IPS DF 6.9 (cell line): ENCODE data around the gene IGLL5.
"Not testable (repeated sequence)": the region's sequence is repeated elsewhere in the genome, so short reads cannot be mapped to it uniquely, and the experiment has no call there.

Source experiments
- DNase-seq: peaks from one replicate; pipeline ENCODE4 v3.0.0-alpha.2; 2013; ENCODE audit warnings: low read depth, low spot score
- H3K27ac ChIP-seq: one replicate; pipeline ENCODE4 v1.5.1; 2013; ENCODE audit warnings: low read length, control low read depth
- H3K27me3 ChIP-seq: 2 replicates; pipeline ENCODE4 v1.6.1; 2013; ENCODE audit warnings: mild to moderate bottlenecking, low read length; ENCODE audit not compliant: control insufficient read depth, insufficient read depth
- H3K36me3 ChIP-seq: 2 replicates; pipeline ENCODE4 v1.6.1; 2013; ENCODE audit warnings: low read length; ENCODE audit not compliant: control insufficient read depth, insufficient read depth
- H3K4me1 ChIP-seq: 2 replicates; pipeline ENCODE4 v1.6.1; 2013; ENCODE audit warnings: low read length; ENCODE audit not compliant: control insufficient read depth, insufficient read depth
- H3K4me3 ChIP-seq: 2 replicates; pipeline ENCODE4 v1.5.1; 2013; ENCODE audit warnings: mild to moderate bottlenecking, low read length
- H3K9me3 ChIP-seq: 2 replicates; pipeline ENCODE4 v1.6.1; 2013; ENCODE audit warnings: low read length, inconsistent platforms; ENCODE audit not compliant: control insufficient read depth, insufficient read depth
- WGBS: extraction: QIAGEN DNeasy Blood & Tissue Kit; methylation state at CpG from one replicate; pipeline ENCODE4 v1.1.7; 2013; ENCODE audit warnings: mixed read lengths, missing lambda C conversion rate; ENCODE audit not compliant: insufficient read length, insufficient coverage; 5-methylcytosine and 5-hydroxymethylcytosine counted together

IGLL5 gene

DNA sequence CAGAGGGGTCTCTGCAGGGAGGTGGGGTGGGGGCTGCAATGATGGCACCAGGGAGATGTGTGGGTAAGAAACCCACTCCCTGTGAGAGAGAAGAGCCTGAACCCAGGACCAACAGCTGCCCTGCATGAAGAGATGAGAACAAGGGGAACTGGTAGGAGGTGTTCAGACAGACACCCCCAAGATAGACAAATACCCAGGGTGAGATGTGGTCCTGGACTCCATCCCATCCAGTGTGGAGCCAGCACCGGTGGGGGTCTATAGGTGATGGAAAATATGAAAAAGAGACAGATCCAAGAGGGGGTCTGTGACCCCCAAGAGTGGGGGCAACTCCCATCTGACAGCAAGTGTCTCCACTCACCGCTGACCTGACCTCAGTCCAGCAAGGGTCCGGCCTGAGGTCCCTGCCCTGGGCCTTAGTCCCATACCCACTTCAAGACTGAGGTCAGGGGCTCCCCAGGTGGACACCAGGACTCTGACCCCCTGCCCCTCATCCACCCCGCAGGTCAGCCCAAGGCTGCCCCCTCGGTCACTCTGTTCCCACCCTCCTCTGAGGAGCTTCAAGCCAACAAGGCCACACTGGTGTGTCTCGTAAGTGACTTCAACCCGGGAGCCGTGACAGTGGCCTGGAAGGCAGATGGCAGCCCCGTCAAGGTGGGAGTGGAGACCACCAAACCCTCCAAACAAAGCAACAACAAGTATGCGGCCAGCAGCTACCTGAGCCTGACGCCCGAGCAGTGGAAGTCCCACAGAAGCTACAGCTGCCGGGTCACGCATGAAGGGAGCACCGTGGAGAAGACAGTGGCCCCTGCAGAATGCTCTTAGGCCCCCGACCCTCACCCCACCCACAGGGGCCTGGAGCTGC, 34.7 kb downstream of the IGLL5 start:
- H3K27me3 ChIP-seq, result not testable (repeated sequence)
- WGBS, result no CpG with 5 or more reads among the region's 16 CpGs

DNA sequence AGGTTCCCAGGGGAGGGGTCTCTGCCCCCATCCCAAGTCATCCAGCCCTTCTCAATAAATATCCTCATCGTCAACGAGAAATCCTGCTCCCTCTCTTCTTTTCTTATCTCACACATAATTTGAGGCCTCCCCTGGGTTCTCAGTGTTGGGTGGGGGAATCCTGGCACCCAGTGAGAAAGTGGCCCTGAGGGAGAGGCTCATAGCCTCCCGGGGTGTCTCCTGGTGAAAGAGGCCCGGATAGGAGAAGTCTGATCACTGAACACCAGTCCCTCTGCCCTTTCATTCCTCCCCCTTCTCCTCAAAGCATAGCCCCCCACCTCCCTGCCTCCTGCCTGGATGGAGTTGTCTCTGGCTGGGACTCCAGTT, 35.3 kb downstream of the IGLL5 start:
- Histone ChIP-seq H3K27me3 (no peaks in the 10 kb centered on the region; the same call in 1 of the 2 replicates), H3K27ac (no peak overlapping the region), H3K9me3 (peaks cover 3% of the 10 kb centered on the region; the same call in 1 of the 2 replicates), H3K4me1 (no peaks in the 10 kb centered on the region; the same call in 1 of the 2 replicates), H3K36me3 (no peaks in the 10 kb centered on the region), H3K4me3 (no peak overlapping the region)
- DNase-seq, result no peak
- WGBS, result 100% methylated on average over 2 of the region's 4 CpGs

More for the DNA sequence above, 34.7 kb downstream of the IGLL5 start:
- not testable (repeated sequence) for H3K36me3 ChIP-seq, H3K9me3 ChIP-seq, DNase-seq, H3K4me3 ChIP-seq, H3K4me1 ChIP-seq, H3K27ac ChIP-seq

- H3K36me3 ChIP-seq, result no peaks in the 10 kb centered on the region
- no peak overlapping the region for H3K27ac ChIP-seq
- peaks cover 3% of the 10 kb centered on the region; the same call in 1 of the 2 replicates for H3K9me3 ChIP-seq
- H3K4me3 ChIP-seq, result no peak overlapping the region
- DNase-seq, result no peak
- WGBS, result no CpG with 5 or more reads among the region's 4 CpGs
- H3K27me3 ChIP-seq, result no peaks in the 10 kb centered on the region
- no peaks in the 10 kb centered on the region; the same call in 1 of the 2 replicates for H3K4me1 ChIP-seq
Measured at GRCh38 chr22:22923379-22923778, 35.8 kb downstream of the IGLL5 start.

- Histone ChIP-seq H3K9me3 (peaks cover 2% of the 10 kb centered on the region; the same call in 1 of the 2 replicates), H3K36me3 (no peaks in the 10 kb centered on the region), H3K4me3 (no peak overlapping the region), H3K27me3 (no peaks in the 10 kb centered on the region), H3K27ac (no peak overlapping the region), H3K4me1 (no peaks in the 10 kb centered on the region; the same call in 1 of the 2 replicates)
- no peak for DNase-seq
- WGBS, result no CpG with 5 or more reads among the region's 4 CpGs
Measured at GRCh38 chr22:22923930-22924329, 36.3 kb downstream of the IGLL5 start.

DNA sequence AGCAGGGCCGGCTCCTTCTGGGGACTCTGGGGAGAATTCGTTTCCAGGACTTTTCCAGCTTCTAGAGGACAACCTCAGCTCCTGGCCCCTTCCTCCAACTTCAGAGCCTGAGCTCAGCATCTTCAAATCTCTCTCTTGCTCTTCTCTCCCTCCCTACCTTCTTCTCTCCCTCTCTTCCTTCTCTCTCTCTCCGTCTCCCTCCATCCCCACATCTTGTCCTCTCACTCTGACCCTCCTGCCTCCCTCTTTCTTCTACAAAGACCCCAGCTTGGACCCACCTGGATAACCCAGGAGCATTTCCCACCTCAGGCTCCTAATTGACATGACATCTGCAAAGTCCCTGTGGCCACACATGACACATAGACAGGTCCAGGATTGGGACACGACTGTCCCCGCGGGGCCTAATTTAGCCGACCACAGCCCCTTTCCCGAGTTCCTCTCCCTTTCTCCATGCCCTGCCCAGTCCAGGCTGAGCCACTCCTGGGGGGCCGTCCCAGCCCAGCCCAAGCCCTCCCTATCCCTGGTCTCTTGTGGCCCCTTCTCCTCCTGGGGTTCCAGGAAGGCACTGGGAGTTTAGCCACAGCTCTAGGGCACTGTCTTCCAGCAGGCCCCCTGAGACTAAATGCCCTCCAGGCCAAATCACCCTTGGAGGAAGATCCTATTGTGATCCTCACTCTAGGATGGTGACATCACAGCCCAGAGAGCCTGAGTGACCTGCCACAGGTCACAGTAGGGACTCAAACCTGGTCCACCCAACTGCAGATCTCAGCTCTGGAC, 36.9 kb downstream of the IGLL5 start:
- H3K27me3 ChIP-seq, result no peaks in the 10 kb centered on the region
- 100% methylated on average over 1 of the region's 9 CpGs for WGBS
- H3K27ac ChIP-seq, result no peak overlapping the region
- H3K9me3 ChIP-seq, result no peaks in the 10 kb centered on the region; the same call in 1 of the 2 replicates
- no peak overlapping the region for H3K4me3 ChIP-seq
- H3K36me3 ChIP-seq, result no peaks in the 10 kb centered on the region
- no peaks in the 10 kb centered on the region; the same call in 1 of the 2 replicates for H3K4me1 ChIP-seq
- no peak for DNase-seq

- no peaks in the 10 kb centered on the region for H3K27me3 ChIP-seq
Measured at GRCh38 chr22:22925146-22925804, 37.7 kb downstream of the IGLL5 start.

GRCh38 chr22:22925805-22926369, 38.3 kb downstream of the IGLL5 start:
- WGBS, result no CpG with 5 or more reads among the region's 8 CpGs
- Histone ChIP-seq H3K4me3 (no peak overlapping the region), H3K27ac (no peak overlapping the region), H3K36me3 (no peaks in the 10 kb centered on the region), H3K9me3 (no peaks in the 10 kb centered on the region; the same call in 1 of the 2 replicates), H3K4me1 (no peaks in the 10 kb centered on the region; the same call in 1 of the 2 replicates), H3K27me3 (no peaks in the 10 kb centered on the region)
- no peak for DNase-seq

More at GRCh38 chr22:22925146-22925804, 37.7 kb downstream of the IGLL5 start:
- Histone ChIP-seq H3K4me3 (no peak overlapping the region), H3K36me3 (no peaks in the 10 kb centered on the region), H3K27ac (no peak overlapping the region), H3K9me3 (no peaks in the 10 kb centered on the region; the same call in 1 of the 2 replicates), H3K4me1 (no peaks in the 10 kb centered on the region; the same call in 1 of the 2 replicates)
- WGBS, result no CpG with 5 or more reads among the region's 14 CpGs
- DNase-seq, result no peak

DNA sequence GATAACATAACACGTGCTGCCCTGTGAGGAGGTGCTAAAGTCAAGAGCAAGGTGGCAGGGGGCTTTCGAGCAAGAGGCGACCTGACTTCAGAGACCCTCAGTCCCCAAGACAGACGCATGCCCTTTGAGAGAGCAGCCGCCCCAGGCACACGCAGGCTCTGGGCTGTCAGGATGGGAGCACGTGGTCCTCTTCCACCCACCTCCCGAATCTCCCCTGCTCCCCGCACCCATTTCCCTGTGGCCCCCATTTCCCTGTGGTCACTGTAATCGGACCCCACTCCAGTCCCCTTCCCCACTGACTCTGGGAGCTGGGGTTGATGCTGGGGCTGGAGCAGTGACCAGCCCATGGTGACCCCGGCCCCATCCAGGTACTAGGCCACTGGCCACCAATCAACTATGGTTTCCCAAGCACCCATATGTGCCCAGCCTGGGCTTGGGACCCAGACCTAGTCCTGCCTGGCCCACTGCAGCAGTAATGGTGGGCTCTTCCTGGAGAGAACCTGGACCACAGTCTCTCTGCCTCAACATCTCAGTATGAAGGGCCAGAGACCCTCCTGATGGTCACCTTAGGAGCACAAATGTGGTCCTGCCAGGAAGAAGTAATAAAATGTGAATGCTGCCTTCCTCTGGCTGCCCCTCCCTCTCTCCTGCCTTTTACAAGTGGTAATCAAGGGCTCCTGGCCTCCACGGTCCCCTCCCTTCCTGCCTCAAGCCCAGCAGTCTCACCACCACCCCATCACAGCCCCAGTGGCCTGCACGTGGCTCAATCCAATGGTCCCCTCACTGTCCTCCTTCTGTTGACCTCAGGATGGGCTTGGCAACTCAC, 39.0 kb downstream of the IGLL5 start:
- no CpG with 5 or more reads among the region's 13 CpGs for WGBS
- H3K27me3 ChIP-seq, result no peaks in the 10 kb centered on the region
- H3K27ac ChIP-seq, result no peak overlapping the region
- no peaks in the 10 kb centered on the region; the same call in 1 of the 2 replicates for H3K4me1 ChIP-seq
- DNase-seq, result no peak
- no peaks in the 10 kb centered on the region for H3K36me3 ChIP-seq
- H3K9me3 ChIP-seq, result no peaks in the 10 kb centered on the region; the same call in 1 of the 2 replicates
- H3K4me3 ChIP-seq, result no peak overlapping the region

GRCh38 chr22:22927196-22927887, 39.7 kb downstream of the IGLL5 start:
- no CpG with 5 or more reads among the region's 21 CpGs for WGBS
- no peaks in the 10 kb centered on the region; the same call in 1 of the 2 replicates for H3K4me1 ChIP-seq

More at GRCh38 chr22:22927196-22927887, 39.7 kb downstream of the IGLL5 start:
- Histone ChIP-seq H3K27ac (no peak overlapping the region), H3K4me3 (no peak overlapping the region), H3K9me3 (no peaks in the 10 kb centered on the region; the same call in 1 of the 2 replicates), H3K36me3 (no peaks in the 10 kb centered on the region), H3K27me3 (no peaks in the 10 kb centered on the region)
- DNase-seq, result no peak
